Caco-2 (cell line): ENCODE measurements around the gene PAPPA. TPM values are rescaled to one million over a fixed set of nuclear protein-coding genes. Genes with fewer than 3 reads are reported as not detected.

Experiments used
- BruUV-seq: library from RNA; stranded (reverse); fragments of 400-500 nt; replicated peaks from 2 replicates; lab custom pipeline; 2021; lab: Mats Ljungman, UMichigan
- CTCF ChIA-PET: fragments of 300-600 bp; sonication (Branson Sonifier 250); formaldehyde crosslinking; loops from one replicate; lab custom pipeline; 2022; ENCODE audit warnings: antibody characterized with exemption; lab: Charles Lee
- POLR2A ChIA-PET: fragments of 300-600 bp; sonication (Branson Sonifier 250); formaldehyde crosslinking; loops from one replicate; lab custom pipeline; 2022; ENCODE audit warnings: antibody characterized with exemption; lab: Charles Lee
- DNase-seq, 2 experiments: peaks; one replicate each; pipeline versions ENCODE4 v3.0.0 to v3.0.0-alpha.2; 2020 to 2022
- H3K27me3 ChIP-seq: replicated peaks from 2 replicates; pipeline ENCODE4 v1.6.0; 2011; ENCODE audit warnings: low read length; ENCODE audit not compliant: control insufficient read depth, insufficient read depth
- H3K36me3 ChIP-seq: 2 replicates; pipeline ENCODE4 v1.5.1; 2011; ENCODE audit warnings: low read length; ENCODE audit not compliant: control insufficient read depth, insufficient read depth
- H3K4me1 ChIP-seq: fragments of 250-450 bp; sonication (Bioruptor Pico); 2 replicates; pipeline ENCODE4 v1.5.1; 2020; ENCODE audit warnings: mild to moderate bottlenecking
- H3K4me3 ChIP-seq: 2 replicates; pipeline ENCODE4 v1.5.1; 2011; ENCODE audit warnings: low read depth, mild to moderate bottlenecking, control low read depth, low read length
- H3K9me3 ChIP-seq: fragments of 250-450 bp; sonication (Bioruptor Pico); 2 replicates; pipeline ENCODE4 v1.5.1; 2020; ENCODE audit warnings: mild to moderate bottlenecking, moderate library complexity
- H3K27ac Mint-ChIP-seq: one replicate; pipeline ENCODE4 v1.8.0; 2022; ENCODE audit warnings: mixed read lengths; ENCODE audit not compliant: unreplicated experiment
- H3K27me3 Mint-ChIP-seq: one replicate; pipeline ENCODE4 v1.8.0; 2022; ENCODE audit warnings: mixed read lengths; ENCODE audit not compliant: insufficient read depth, unreplicated experiment
- H3K36me3 Mint-ChIP-seq: one replicate; pipeline ENCODE4 v1.8.0; 2022; ENCODE audit warnings: mild to moderate bottlenecking, mixed read lengths; ENCODE audit not compliant: insufficient read depth, unreplicated experiment
- H3K4me1 Mint-ChIP-seq: one replicate; pipeline ENCODE4 v1.8.0; 2022; ENCODE audit warnings: low read depth, mixed read lengths; ENCODE audit not compliant: unreplicated experiment
- H3K4me3 Mint-ChIP-seq: one replicate; pipeline ENCODE4 v1.8.0; 2022; ENCODE audit warnings: mild to moderate bottlenecking, moderate library complexity, mixed read lengths; ENCODE audit not compliant: unreplicated experiment
- H3K9me3 Mint-ChIP-seq: one replicate; pipeline ENCODE4 v1.8.0; 2022; ENCODE audit warnings: mixed read lengths; ENCODE audit not compliant: unreplicated experiment
- intact Hi-C: fragments of 100-400 bp; cut with micrococcal nuclease; formaldehyde crosslinking; loops from one replicate; pipeline ENCODE4 v1.10.0; 2022; ENCODE audit not compliant: unreplicated experiment
- total RNA-seq: library from RNA; stranded (reverse); gene quantifications from 2 replicates; pipeline ENCODE4 v1.2.3, GENCODE V29; 2022
- TF ChIP-seq, protein P1 (sequence below), 2 experiments: fragments of 200-600 bp in 1 of 2; IDR thresholded peaks; 1 replicate in 1 of 2; 2 replicates in 1 of 2; pipeline versions ENCODE4 v1.5.1 to v1.8.0; 2011 to 2022; ENCODE audit warnings: antibody characterized with exemption in 1 of 2, control low read depth in 1 of 2, inconsistent platforms in 1 of 2, low read depth in 1 of 2, low read length in 1 of 2, mild to moderate bottlenecking in 1 of 2, moderate library complexity in 1 of 2; ENCODE audit not compliant: insufficient read depth in 1 of 2, severe bottlenecking in 1 of 2, unreplicated experiment in 1 of 2

Gene PAPPA
- total RNA-seq, 1 experiment from 2014 or later, result not detected

GRCh38 chr9:116406469-116406868 is 252.9 kb downstream of the PAPPA start:
- Mint-ChIP-seq H3K9me3 (no peaks in the 10 kb centered on the region), H3K27ac (no peak overlapping the region), H3K27me3 (no peaks in the 10 kb centered on the region), H3K4me3 (no peak overlapping the region), H3K4me1 (no peaks in the 10 kb centered on the region), H3K36me3 (no peaks in the 10 kb centered on the region)
- no TSS peak for BruUV-seq
- CTCF ChIA-PET, result no interaction called here
- Histone ChIP-seq H3K4me3 (no peak overlapping the region), H3K4me1 (no peaks in the 10 kb centered on the region), H3K27me3 (no peaks in the 10 kb centered on the region), H3K9me3 (no peaks in the 10 kb centered on the region), H3K36me3 (no peaks in the 10 kb centered on the region)
- TF ChIP-seq, protein P1, sequence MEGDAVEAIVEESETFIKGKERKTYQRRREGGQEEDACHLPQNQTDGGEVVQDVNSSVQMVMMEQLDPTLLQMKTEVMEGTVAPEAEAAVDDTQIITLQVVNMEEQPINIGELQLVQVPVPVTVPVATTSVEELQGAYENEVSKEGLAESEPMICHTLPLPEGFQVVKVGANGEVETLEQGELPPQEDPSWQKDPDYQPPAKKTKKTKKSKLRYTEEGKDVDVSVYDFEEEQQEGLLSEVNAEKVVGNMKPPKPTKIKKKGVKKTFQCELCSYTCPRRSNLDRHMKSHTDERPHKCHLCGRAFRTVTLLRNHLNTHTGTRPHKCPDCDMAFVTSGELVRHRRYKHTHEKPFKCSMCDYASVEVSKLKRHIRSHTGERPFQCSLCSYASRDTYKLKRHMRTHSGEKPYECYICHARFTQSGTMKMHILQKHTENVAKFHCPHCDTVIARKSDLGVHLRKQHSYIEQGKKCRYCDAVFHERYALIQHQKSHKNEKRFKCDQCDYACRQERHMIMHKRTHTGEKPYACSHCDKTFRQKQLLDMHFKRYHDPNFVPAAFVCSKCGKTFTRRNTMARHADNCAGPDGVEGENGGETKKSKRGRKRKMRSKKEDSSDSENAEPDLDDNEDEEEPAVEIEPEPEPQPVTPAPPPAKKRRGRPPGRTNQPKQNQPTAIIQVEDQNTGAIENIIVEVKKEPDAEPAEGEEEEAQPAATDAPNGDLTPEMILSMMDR (IDR thresholded peaks at IDR 0.05; ENCODE audit: insufficient read depth in 1 of 2, low read depth in 1 of 2, low read length in 1 of 2, severe bottlenecking in 1 of 2, unreplicated experiment in 1 of 2), result no peak
- POLR2A ChIA-PET, result no interaction called here
- DNase-seq, result no peak
- intact Hi-C loops, result no loop called here

- no TSS peak for BruUV-seq
- Histone ChIP-seq H3K36me3 (no peaks in the 10 kb centered on the region), H3K27me3 (no peaks in the 10 kb centered on the region), H3K4me3 (no peak overlapping the region), H3K4me1 (no peaks in the 10 kb centered on the region), H3K9me3 (no peaks in the 10 kb centered on the region)
- TF ChIP-seq, protein P1 (IDR thresholded peaks at IDR 0.05; ENCODE audit: insufficient read depth in 1 of 2, low read depth in 1 of 2, low read length in 1 of 2, severe bottlenecking in 1 of 2, unreplicated experiment in 1 of 2), result no peak
- Mint-ChIP-seq H3K4me3 (no peak overlapping the region), H3K27me3 (no peaks in the 10 kb centered on the region), H3K27ac (no peak overlapping the region), H3K9me3 (no peaks in the 10 kb centered on the region), H3K4me1 (no peaks in the 10 kb centered on the region), H3K36me3 (no peaks in the 10 kb centered on the region)
- no peak for DNase-seq
- CTCF ChIA-PET, result no interaction called here
- POLR2A ChIA-PET, result no interaction called here
- intact Hi-C loops, result no loop called here
Observed at GRCh38 chr9:116409129-116409528, 255.5 kb downstream of the PAPPA start.

DNA sequence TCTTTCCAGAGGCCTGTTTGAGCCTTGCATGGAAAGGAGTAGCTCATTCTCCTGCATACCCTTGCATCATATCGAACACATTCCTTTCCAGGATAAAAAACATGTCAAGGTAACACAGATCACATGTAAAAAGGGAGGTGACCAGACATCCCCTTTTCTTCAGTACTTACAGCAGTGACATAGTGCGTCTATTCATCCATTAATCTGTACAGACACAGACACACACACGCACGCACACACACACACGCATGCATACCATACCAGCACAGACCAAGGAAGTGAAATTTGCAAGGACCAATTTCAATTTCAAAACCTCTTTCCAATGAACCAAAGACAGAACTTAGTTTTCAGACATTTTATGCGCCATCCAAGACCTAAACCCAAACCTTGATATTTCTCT is 256.0 kb downstream of the PAPPA start:
- intact Hi-C loops, result no loop called here
- Mint-ChIP-seq H3K9me3 (no peaks in the 10 kb centered on the region), H3K27ac (no peak overlapping the region), H3K4me3 (no peak overlapping the region), H3K4me1 (no peaks in the 10 kb centered on the region), H3K36me3 (no peaks in the 10 kb centered on the region), H3K27me3 (no peaks in the 10 kb centered on the region)
- TF ChIP-seq, protein P1 (IDR thresholded peaks at IDR 0.05; ENCODE audit: insufficient read depth in 1 of 2, low read depth in 1 of 2, low read length in 1 of 2, severe bottlenecking in 1 of 2, unreplicated experiment in 1 of 2), result no peak
- ChIA-PET CTCF (no interaction called here), POLR2A (no interaction called here)
- Histone ChIP-seq H3K4me1 (no peaks in the 10 kb centered on the region), H3K4me3 (no peak overlapping the region), H3K27me3 (no peaks in the 10 kb centered on the region), H3K36me3 (no peaks in the 10 kb centered on the region), H3K9me3 (no peaks in the 10 kb centered on the region)
- DNase-seq, result no peak
- no TSS peak for BruUV-seq
